ENCODE measurements around the gene CBX1. TPM values are rescaled to one million over a fixed set of nuclear protein-coding genes. Genes with fewer than 3 reads are reported as not detected.

The CBX1 gene
- 111 and 126 TPM in 2 replicates for total RNA-seq (2022)
- percentile 84 among the genes with signal in this experiment for Bru-seq, nascent RNA
- percentile 95 among the genes with signal in this experiment for BruChase-seq, experiment 1, labeled RNA remaining after a 6-hour chase
- percentile 92 among the genes with signal in this experiment for BruChase-seq, experiment 2, labeled RNA remaining after a 2-hour chase
- long read RNA-seq, transcript CBX1-201 (5 exons, 2,232 nt) = major isoform, 17 of 43 reads
- long read RNA-seq, partial matches to known transcripts = 5 of 43 reads
- long read RNA-seq, other reads (novel, unspliced or antisense) = 21 of 43 reads

DNA sequence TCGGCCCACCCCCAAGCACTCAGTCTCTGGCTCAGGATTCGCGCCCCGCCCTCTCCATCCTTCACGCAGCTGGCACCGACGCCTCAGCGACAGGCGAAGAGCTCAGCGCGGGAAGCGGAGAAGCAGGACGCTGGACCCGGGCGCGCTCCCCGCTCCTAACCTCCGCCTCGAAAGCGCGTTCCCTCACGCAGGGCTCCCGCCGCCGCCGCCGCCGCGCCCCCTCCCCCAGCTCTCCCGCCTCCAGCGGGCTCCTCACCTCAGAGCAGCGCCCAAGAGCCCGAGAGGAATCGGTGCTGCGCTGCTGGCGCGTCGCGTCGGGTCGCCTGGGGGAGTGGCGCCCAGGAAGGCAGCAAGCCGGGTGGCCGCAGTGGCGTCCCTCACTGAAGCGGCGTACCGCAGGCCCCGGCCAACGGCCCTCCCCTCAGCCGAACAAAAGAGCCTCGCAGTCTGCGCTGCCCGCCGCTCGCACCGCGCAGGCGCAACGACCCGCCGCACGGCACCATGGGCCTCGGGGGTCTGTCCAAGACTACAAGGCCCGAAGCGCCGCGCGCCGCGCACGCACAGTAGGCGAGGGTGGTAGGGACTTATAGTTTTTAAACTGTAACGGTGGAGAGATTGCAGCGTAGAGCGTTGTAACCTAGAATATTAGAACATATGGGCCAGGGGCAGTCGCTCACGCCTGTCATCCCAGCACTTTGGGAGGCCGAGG, at the start of gene CBX1:
TSS of gene CBX1 (minus strand) at position 467 of the 709 bp plus-strand sequence. CDS start 24,474 bp downstream, outside the sequence.
- BruUV-seq (replicated peaks) = no TSS peak

DNA sequence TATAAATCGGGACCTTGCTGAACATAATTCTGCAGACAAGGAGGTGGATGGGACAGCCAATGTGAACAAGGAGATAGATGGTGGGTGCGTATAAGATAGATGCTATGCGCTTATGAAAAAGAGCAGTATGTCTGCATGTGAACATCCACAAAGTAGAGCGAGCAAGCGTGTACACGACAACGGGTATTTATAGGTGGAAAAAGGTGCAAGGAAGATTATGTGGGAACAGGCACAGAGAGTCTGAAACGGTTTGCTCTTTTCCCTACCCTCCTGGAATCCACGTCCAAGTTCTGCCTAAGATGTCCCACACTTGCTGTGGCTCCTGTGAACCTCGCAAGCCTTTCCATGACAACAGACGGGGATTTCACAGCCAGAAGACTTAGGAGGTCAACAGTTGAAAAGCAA, 49.3 kb upstream of the CBX1 start:
- H3K27me3 Mint-ChIP-seq (ENCODE audit: unreplicated experiment) = peaks cover 17% of the 10 kb centered on the region
- no TSS peak for BruUV-seq (replicated peaks)
- H3K9me3 Mint-ChIP-seq (ENCODE audit: low read depth, unreplicated experiment) = no peaks in the 10 kb centered on the region
- no peak overlapping the region for H3K27ac Mint-ChIP-seq (ENCODE audit: unreplicated experiment)
- CTCF ChIA-PET = no interaction called here
- DNase-seq = no peak
- H3K4me3 Mint-ChIP-seq (ENCODE audit: low read depth, unreplicated experiment) = no peak overlapping the region
- H3K4me1 Mint-ChIP-seq (ENCODE audit: low read depth, unreplicated experiment) = peaks cover 15% of the 10 kb centered on the region
- H3K36me3 Mint-ChIP-seq (ENCODE audit: insufficient read depth, unreplicated experiment) = no peaks in the 10 kb centered on the region
- TF ChIP-seq, protein P1, sequence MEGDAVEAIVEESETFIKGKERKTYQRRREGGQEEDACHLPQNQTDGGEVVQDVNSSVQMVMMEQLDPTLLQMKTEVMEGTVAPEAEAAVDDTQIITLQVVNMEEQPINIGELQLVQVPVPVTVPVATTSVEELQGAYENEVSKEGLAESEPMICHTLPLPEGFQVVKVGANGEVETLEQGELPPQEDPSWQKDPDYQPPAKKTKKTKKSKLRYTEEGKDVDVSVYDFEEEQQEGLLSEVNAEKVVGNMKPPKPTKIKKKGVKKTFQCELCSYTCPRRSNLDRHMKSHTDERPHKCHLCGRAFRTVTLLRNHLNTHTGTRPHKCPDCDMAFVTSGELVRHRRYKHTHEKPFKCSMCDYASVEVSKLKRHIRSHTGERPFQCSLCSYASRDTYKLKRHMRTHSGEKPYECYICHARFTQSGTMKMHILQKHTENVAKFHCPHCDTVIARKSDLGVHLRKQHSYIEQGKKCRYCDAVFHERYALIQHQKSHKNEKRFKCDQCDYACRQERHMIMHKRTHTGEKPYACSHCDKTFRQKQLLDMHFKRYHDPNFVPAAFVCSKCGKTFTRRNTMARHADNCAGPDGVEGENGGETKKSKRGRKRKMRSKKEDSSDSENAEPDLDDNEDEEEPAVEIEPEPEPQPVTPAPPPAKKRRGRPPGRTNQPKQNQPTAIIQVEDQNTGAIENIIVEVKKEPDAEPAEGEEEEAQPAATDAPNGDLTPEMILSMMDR (IDR thresholded peaks at IDR 0.05; ENCODE audit: unreplicated experiment) = no peak
- intact Hi-C loops (cut with micrococcal nuclease; ENCODE audit: unreplicated experiment) = no loop called here

More for the DNA sequence above, at the start of gene CBX1:
- Mint-ChIP-seq H3K27me3 (ENCODE audit: unreplicated experiment) (no peaks in the 10 kb centered on the region), H3K9me3 (ENCODE audit: low read depth, unreplicated experiment) (no peaks in the 10 kb centered on the region), H3K4me1 (ENCODE audit: low read depth, unreplicated experiment) (peaks cover 27% of the 10 kb centered on the region), H3K4me3 (ENCODE audit: low read depth, unreplicated experiment) (peak within 1 kb of the TSS; percentile 87), H3K27ac (ENCODE audit: unreplicated experiment) (peak within 1 kb of the TSS; percentile 79), H3K36me3 (ENCODE audit: insufficient read depth, unreplicated experiment) (peaks cover 36% of the 10 kb centered on the region)
- intact Hi-C loops (cut with micrococcal nuclease; ENCODE audit: unreplicated experiment) = no loop called here
- CTCF ChIA-PET = interaction anchor here (0.6 to 1.6 kb wide), 5 partner anchors 12 to 173 kb away, joined by 3 to 5 read pairs (median 4); partner anchors contain the start of gene NFE2L1
- peak; percentile 99 for DNase-seq
- TF ChIP-seq, protein P1 (IDR thresholded peaks at IDR 0.05; ENCODE audit: unreplicated experiment) = no peak

DNA sequence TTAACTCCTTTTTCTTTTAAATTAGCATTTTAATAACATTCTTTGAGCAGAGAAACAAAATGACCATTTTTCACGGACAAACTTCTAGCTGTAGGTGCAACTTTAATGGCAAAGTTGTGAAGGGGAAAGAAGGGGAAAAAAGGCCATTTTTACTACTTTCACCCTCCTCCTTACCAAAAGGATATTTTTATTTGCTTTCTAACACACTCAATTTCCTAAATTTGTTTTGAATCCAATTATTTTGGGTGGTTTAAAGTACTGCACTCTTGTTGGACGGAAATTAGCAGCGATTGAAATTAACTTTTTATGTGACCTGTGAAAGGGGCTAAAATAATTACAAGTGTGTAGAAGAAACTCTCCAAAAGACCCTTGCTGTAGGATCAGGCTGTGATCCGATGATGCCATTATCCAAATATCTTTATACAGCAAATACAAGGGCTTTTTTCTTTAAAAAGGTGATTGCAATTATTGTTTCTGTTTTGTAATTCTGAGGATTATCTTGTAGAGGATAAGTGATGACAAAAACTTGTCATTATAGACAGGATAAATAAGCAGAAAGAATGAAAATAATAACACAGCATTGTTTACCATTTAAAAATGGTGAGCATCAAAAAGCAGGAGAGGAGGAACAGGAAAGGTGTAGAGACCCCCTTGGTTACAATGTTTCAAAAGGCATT, 48.6 kb upstream of the CBX1 start:
- intact Hi-C loops (cut with micrococcal nuclease; ENCODE audit: unreplicated experiment) = no loop called here
- no TSS peak for BruUV-seq (replicated peaks)
- Mint-ChIP-seq H3K27ac (ENCODE audit: unreplicated experiment) (no peak overlapping the region), H3K4me3 (ENCODE audit: low read depth, unreplicated experiment) (no peak overlapping the region), H3K27me3 (ENCODE audit: unreplicated experiment) (peaks cover 17% of the 10 kb centered on the region), H3K36me3 (ENCODE audit: insufficient read depth, unreplicated experiment) (no peaks in the 10 kb centered on the region), H3K9me3 (ENCODE audit: low read depth, unreplicated experiment) (no peaks in the 10 kb centered on the region), H3K4me1 (ENCODE audit: low read depth, unreplicated experiment) (peaks cover 15% of the 10 kb centered on the region)
- CTCF ChIA-PET = interaction anchor here (1.5 kb wide), 1 partner anchor 13 kb away, joined by 3 read pairs; no protein-coding TSS in a partner anchor
- DNase-seq = no peak
- TF ChIP-seq, protein P1 (IDR thresholded peaks at IDR 0.05; ENCODE audit: unreplicated experiment) = no peak

Measured in Calu3 (cell line).